Spleen (tissue), 7 donors: ENCODE data around the gene LRBA.

ENCODE experiments used
- CTCF ChIP-seq, 11 experiments: fragments of 200-600 bp in 7 of 11; fragments of 450-650 bp in 4 of 11; sonication (generic) in 4 of 11; IDR thresholded peaks in 8 of 11; conservative IDR thresholded peaks in 3 of 11; 1 replicate in 7 of 11; 2 replicates in 4 of 11; pipeline versions ENCODE4 v1.4.0 to v1.8.0; 2016 to 2021; ENCODE audit warnings: antibody characterized with exemption in 11 of 11, inconsistent platforms in 4 of 11, mild to moderate bottlenecking in 1 of 11
- POLR2A ChIP-seq, 3 donors: fragments of 450-650 bp; IDR thresholded peaks; one replicate each; pipeline ENCODE4 v1.5.1; 2017; ENCODE audit warnings: antibody characterized with exemption in 3 of 3, mild to moderate bottlenecking in 1 of 3
- POLR2AphosphoS5 ChIP-seq, 3 donors: sonication (generic); formaldehyde crosslinking; IDR thresholded peaks; one replicate each; pipeline ENCODE4 v1.5.1; 2017; ENCODE audit warnings: antibody characterized with exemption in 3 of 3
- donor health status: DM: no; HTN: no; CAD: no; lungs with moderate emphysema.
- donor health status: DM: no; HTN: no; CAD: no.
- donor health status: DM: no; HTN: no; CAD: no.

GRCh38 chr4:150886597-150886996 lies 128.5 kb downstream of the LRBA start:
- TF ChIP-seq CTCF (IDR thresholded peaks at IDR 0.05 in 8 of 11, conservative IDR thresholded peaks at IDR 0.05 in 3 of 11) (no peak), POLR2AphosphoS5 (IDR thresholded peaks at IDR 0.05) (no peak), POLR2A (IDR thresholded peaks at IDR 0.05) (no peak)
